ENCODE measurements around the gene SLC4A11.

The SLC4A11 gene

GRCh38 chr20:3229798-3230197 lies 9.2 kb downstream of the SLC4A11 start:
- Histone ChIP-seq H3K4me2 (ENCODE audit: low read depth, low read length, poor library complexity, severe bottlenecking) (no peak overlapping the region), H3K27me3 (ENCODE audit: low read length) (no peaks in the 10 kb centered on the region), H3K4me3 (ENCODE audit: insufficient read depth, low read length, poor library complexity, severe bottlenecking) (no peak overlapping the region), H3F3A (ENCODE audit: insufficient read depth) (no peaks in the 10 kb centered on the region), H3K9ac (ENCODE audit: low read length) (no peak overlapping the region), H2AFZ (ENCODE audit: low read depth, low read length, severe bottlenecking) (no peak overlapping the region), H4K20me1 (ENCODE audit: low read depth, low read length) (no peaks in the 10 kb centered on the region), H3K9me3 (ENCODE audit: insufficient read depth, low read length) (no peaks in the 10 kb centered on the region), H3K36me3 (ENCODE audit: low read length) (no peaks in the 10 kb centered on the region), H3K9me2 (replicated peaks; ENCODE audit: insufficient read depth, low read length) (no peaks in the 10 kb centered on the region), H3K27ac (ENCODE audit: low read depth, low read length) (no peak overlapping the region), H3K79me2 (ENCODE audit: insufficient read depth, low read length) (no peaks in the 10 kb centered on the region)
- no peak for TF ChIP-seq EZH2phosphoT487 (conservative IDR thresholded peaks at IDR 0.05; ENCODE audit: low read length)
- TF ChIP-seq CTCF (IDR thresholded peaks at IDR 0.05; ENCODE audit: insufficient read depth, low read length, poor library complexity, severe bottlenecking) = no peak

GRCh38 chr20:3229158-3229557 lies 9.8 kb downstream of the SLC4A11 start:
- Histone ChIP-seq H2AFZ (ENCODE audit: low read depth, low read length, severe bottlenecking) (no peak overlapping the region), H3K9me3 (ENCODE audit: insufficient read depth, low read length) (no peaks in the 10 kb centered on the region), H3K4me2 (ENCODE audit: low read depth, low read length, poor library complexity, severe bottlenecking) (no peak overlapping the region), H3K27ac (ENCODE audit: low read depth, low read length) (no peak overlapping the region), H3K4me3 (ENCODE audit: insufficient read depth, low read length, poor library complexity, severe bottlenecking) (no peak overlapping the region), H3K9ac (ENCODE audit: low read length) (no peak overlapping the region), H3K9me2 (replicated peaks; ENCODE audit: insufficient read depth, low read length) (no peaks in the 10 kb centered on the region), H3K79me2 (ENCODE audit: insufficient read depth, low read length) (no peaks in the 10 kb centered on the region), H3K36me3 (ENCODE audit: low read length) (no peaks in the 10 kb centered on the region), H3K27me3 (ENCODE audit: low read length) (no peaks in the 10 kb centered on the region), H4K20me1 (ENCODE audit: low read depth, low read length) (no peaks in the 10 kb centered on the region), H3F3A (ENCODE audit: insufficient read depth) (no peaks in the 10 kb centered on the region)
- TF ChIP-seq CTCF (IDR thresholded peaks at IDR 0.05; ENCODE audit: insufficient read depth, low read length, poor library complexity, severe bottlenecking) = no peak
- TF ChIP-seq EZH2phosphoT487 (conservative IDR thresholded peaks at IDR 0.05; ENCODE audit: low read length) = no peak

- Histone ChIP-seq H3K9ac (ENCODE audit: low read length) (no peak overlapping the region), H4K20me1 (ENCODE audit: low read depth, low read length) (no peaks in the 10 kb centered on the region), H3K27ac (ENCODE audit: low read depth, low read length) (no peak overlapping the region), H3K9me3 (ENCODE audit: insufficient read depth, low read length) (no peaks in the 10 kb centered on the region), H3K4me3 (ENCODE audit: insufficient read depth, low read length, poor library complexity, severe bottlenecking) (no peak overlapping the region), H3F3A (ENCODE audit: insufficient read depth) (no peaks in the 10 kb centered on the region), H3K4me2 (ENCODE audit: low read depth, low read length, poor library complexity, severe bottlenecking) (no peak overlapping the region), H2AFZ (ENCODE audit: low read depth, low read length, severe bottlenecking) (no peak overlapping the region), H3K36me3 (ENCODE audit: low read length) (no peaks in the 10 kb centered on the region), H3K27me3 (ENCODE audit: low read length) (no peaks in the 10 kb centered on the region), H3K79me2 (ENCODE audit: insufficient read depth, low read length) (no peaks in the 10 kb centered on the region), H3K9me2 (replicated peaks; ENCODE audit: insufficient read depth, low read length) (no peaks in the 10 kb centered on the region)
- TF ChIP-seq CTCF (IDR thresholded peaks at IDR 0.05; ENCODE audit: insufficient read depth, low read length, poor library complexity, severe bottlenecking) (no peak), EZH2phosphoT487 (conservative IDR thresholded peaks at IDR 0.05; ENCODE audit: low read length) (no peak)
Observed at GRCh38 chr20:3228750-3229032, 10.3 kb downstream of the SLC4A11 start.
